Endothelial cell (in vitro differentiated cells): ENCODE results near the gene RECQL5. TPM values are rescaled to one million over a fixed set of nuclear protein-coding genes. Genes with fewer than 3 reads are reported as not detected.

Experiments
- DNase-seq: peaks from one replicate; pipeline ENCODE4 v3.0.0; 2021; ENCODE audit warnings: low spot score
- H3K27ac Mint-ChIP-seq: one replicate; pipeline ENCODE4 v1.8.0; 2021; ENCODE audit warnings: mixed read lengths, inconsistent platforms; ENCODE audit not compliant: unreplicated experiment
- H3K27me3 Mint-ChIP-seq: one replicate; pipeline ENCODE4 v1.8.0; 2021; ENCODE audit warnings: mild to moderate bottlenecking, moderate library complexity, mixed read lengths, inconsistent platforms; ENCODE audit not compliant: unreplicated experiment
- H3K36me3 Mint-ChIP-seq: one replicate; pipeline ENCODE4 v1.8.0; 2021; ENCODE audit warnings: mild to moderate bottlenecking, low read depth, mixed read lengths, inconsistent platforms; ENCODE audit not compliant: unreplicated experiment
- H3K4me1 Mint-ChIP-seq: one replicate; pipeline ENCODE4 v1.8.0; 2021; ENCODE audit warnings: mild to moderate bottlenecking, mixed read lengths, inconsistent platforms; ENCODE audit not compliant: unreplicated experiment
- H3K4me3 Mint-ChIP-seq: one replicate; pipeline ENCODE4 v1.8.0; 2021; ENCODE audit warnings: mild to moderate bottlenecking, mixed read lengths, inconsistent platforms; ENCODE audit not compliant: unreplicated experiment
- H3K9me3 Mint-ChIP-seq: one replicate; pipeline ENCODE4 v1.8.0; 2021; ENCODE audit warnings: mixed read lengths, inconsistent platforms; ENCODE audit not compliant: unreplicated experiment
- CTCF ChIP-seq: fragments of 200-600 bp; sonication (generic); IDR thresholded peaks from one replicate; pipeline ENCODE4 v1.5.0; 2021; ENCODE audit warnings: antibody characterized with exemption; ENCODE audit not compliant: unreplicated experiment
- total RNA-seq: library from RNA; stranded (reverse); fragmentation: NEBNext Ultra II Directional; extraction: Animal tissue kit (Norgen Biotek cat#: 25700); gene quantifications from one replicate; pipeline ENCODE4 v1.2.1, GENCODE V29; 2021; ENCODE audit not compliant: unreplicated experiment

The RECQL5 gene
- total RNA-seq, 1 donor from 2014 or later, result 40.2 TPM

DNA sequence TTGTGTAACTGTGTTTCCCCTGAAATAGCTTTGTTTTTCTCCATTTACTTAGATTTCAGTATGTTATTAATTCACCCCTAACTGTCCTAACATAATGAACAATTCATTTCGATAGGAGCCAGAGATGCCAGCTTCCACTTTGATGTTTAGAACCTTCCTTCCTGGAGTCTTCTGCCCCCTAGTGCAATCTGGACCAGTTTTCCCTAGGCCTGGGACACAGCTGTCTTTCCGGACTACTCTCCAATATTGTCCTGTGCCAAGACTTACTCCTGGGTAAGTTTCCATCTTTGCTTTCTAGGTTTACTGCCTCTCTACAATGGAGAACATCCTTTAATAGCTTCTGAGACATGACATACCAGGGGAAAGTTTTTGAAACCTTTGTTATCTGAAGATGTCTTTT is 12.8 kb downstream of the RECQL5 start:
- Mint-ChIP-seq H3K9me3 (no peaks in the 10 kb centered on the region), H3K27me3 (peaks cover 2% of the 10 kb centered on the region), H3K4me3 (no peak overlapping the region), H3K4me1 (peaks cover 7% of the 10 kb centered on the region), H3K36me3 (peaks cover 18% of the 10 kb centered on the region), H3K27ac (no peak overlapping the region)
- DNase-seq, result no peak
- TF ChIP-seq CTCF, result no peak

DNA sequence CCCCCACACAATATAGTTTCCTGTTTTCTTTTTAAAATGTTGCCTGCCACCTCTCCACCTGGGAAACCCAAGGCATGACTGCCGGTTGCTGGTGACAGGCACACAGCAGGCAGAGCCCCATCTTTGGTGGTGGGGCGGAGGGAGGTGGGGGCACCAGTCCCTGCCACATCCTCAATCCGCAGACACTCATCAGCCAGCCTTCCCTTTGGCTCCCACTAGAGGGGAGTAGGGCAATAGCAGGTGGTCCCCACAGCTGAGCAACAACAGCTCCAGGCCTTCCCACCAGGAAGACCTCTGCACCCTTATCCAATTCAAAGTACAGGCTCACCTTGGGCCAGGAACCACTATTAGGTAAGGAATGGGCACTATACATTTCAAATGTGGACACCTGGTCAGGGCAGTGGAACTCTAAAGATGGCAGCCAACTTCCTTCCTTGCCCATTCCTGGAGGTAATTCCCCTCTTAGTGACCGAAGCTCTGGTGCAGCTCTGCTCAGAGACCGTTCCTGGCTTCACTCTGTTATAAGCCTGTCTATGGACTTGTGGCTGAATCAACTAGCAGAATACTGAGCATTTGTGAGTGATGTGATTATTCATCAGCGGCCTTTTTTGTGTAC is 13.9 kb downstream of the RECQL5 start:
- H3K4me3 Mint-ChIP-seq, result no peak overlapping the region
- peak; percentile 64 for TF ChIP-seq CTCF
- peaks cover 7% of the 10 kb centered on the region for H3K4me1 Mint-ChIP-seq
- no peaks in the 10 kb centered on the region for H3K9me3 Mint-ChIP-seq
- H3K36me3 Mint-ChIP-seq, result peaks cover 22% of the 10 kb centered on the region
- H3K27me3 Mint-ChIP-seq, result peaks cover 2% of the 10 kb centered on the region
- H3K27ac Mint-ChIP-seq, result no peak overlapping the region
- DNase-seq, result peak; percentile 57

DNA sequence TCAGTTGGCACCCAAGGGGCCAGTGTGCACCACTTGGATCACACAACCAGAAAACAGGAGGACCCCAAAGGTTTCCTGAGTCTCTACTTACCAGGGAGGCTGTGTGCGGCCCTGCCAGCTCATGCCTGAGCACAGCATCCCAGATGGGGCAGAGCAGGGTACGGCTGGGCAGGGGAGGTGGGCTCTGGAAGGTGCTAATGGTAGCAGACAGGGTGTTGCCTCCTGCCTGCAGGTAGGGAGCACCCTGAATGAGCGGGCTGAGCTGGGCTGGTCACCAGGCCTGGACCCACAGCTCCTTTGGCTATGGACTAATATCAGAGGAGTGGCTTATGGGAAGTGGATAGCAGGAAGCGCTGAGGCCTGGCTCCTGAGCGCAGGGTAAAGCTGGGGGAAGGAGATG is 14.6 kb downstream of the RECQL5 start:
- H3K4me1 Mint-ChIP-seq, result peaks cover 7% of the 10 kb centered on the region
- H3K9me3 Mint-ChIP-seq, result no peaks in the 10 kb centered on the region
- no peak overlapping the region for H3K27ac Mint-ChIP-seq
- no peak for TF ChIP-seq CTCF
- no peak for DNase-seq
- peaks cover 23% of the 10 kb centered on the region for H3K36me3 Mint-ChIP-seq
- peaks cover 2% of the 10 kb centered on the region for H3K27me3 Mint-ChIP-seq
- no peak overlapping the region for H3K4me3 Mint-ChIP-seq

DNA sequence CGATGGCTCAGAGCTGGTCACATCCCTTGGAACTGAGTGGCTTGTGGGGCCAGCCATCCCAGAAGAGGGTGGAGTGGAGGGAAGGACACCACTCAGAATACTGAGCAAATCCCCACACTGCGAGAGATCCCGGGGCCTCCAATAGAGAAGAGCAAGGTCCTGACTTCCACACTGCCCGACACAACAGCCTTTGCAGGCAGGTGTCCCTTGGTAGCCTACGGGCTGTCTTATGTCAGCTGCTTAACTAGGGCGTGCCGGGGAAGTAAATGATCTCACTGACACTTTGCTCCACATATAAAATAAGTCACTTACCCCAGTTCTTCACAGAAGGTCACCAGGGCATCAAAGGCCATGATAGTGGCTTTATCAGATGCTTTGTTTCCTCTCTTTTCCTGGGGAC is 16.1 kb downstream of the RECQL5 start:
- peaks cover 18% of the 10 kb centered on the region for H3K36me3 Mint-ChIP-seq
- no peak overlapping the region for H3K4me3 Mint-ChIP-seq
- no peak for TF ChIP-seq CTCF
- no peaks in the 10 kb centered on the region for H3K9me3 Mint-ChIP-seq
- no peak for DNase-seq
- H3K27ac Mint-ChIP-seq, result no peak overlapping the region
- H3K27me3 Mint-ChIP-seq, result peaks cover 2% of the 10 kb centered on the region
- peaks cover 10% of the 10 kb centered on the region for H3K4me1 Mint-ChIP-seq

DNA sequence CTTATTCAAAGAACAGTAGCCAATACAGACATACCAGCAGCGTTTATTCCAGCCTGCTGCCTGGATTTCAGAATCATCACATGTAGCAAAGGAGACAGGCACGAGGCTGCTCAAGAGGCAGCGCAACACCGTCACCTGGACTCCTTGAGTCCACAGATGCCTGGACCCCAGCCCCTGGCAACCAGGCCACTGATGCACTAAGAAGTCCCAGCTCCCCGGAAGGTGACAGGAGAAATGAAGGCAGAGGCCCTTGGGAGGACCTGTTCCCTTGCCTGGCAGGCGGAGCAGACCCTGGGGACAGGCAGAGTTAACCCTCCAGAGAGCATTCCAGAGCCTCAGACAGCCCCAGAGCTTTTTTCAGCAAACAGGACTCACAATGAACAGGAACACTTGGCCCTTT is 17.3 kb downstream of the RECQL5 start:
- Mint-ChIP-seq H3K27ac (no peak overlapping the region), H3K4me3 (peak overlapping the region; percentile 67), H3K9me3 (no peaks in the 10 kb centered on the region), H3K36me3 (peaks cover 18% of the 10 kb centered on the region), H3K27me3 (peaks cover 2% of the 10 kb centered on the region), H3K4me1 (peaks cover 16% of the 10 kb centered on the region)
- no peak for TF ChIP-seq CTCF
- no peak for DNase-seq
